ENCODE data around the gene MESD. TPM values are rescaled to one million over a fixed set of nuclear protein-coding genes. Genes with fewer than 3 reads are reported as not detected.

Gene MESD
- total RNA-seq, 1 donor from 2014 or later: 23.8 TPM

- H3K27ac Mint-ChIP-seq (ENCODE audit: unreplicated experiment): peak overlapping the region; percentile 10
- H3K27me3 Mint-ChIP-seq (ENCODE audit: low read depth): no peaks in the 10 kb centered on the region
- TF ChIP-seq CTCF (IDR thresholded peaks at IDR 0.05): peak; percentile 85
- H3K4me3 Mint-ChIP-seq (ENCODE audit: unreplicated experiment): no peak overlapping the region
- H3K4me1 Mint-ChIP-seq (ENCODE audit: low read depth): peaks cover 31% of the 10 kb centered on the region
- H3K9me3 Mint-ChIP-seq (ENCODE audit: low read depth): no peaks in the 10 kb centered on the region
- H3K36me3 Mint-ChIP-seq (ENCODE audit: low read depth): peaks cover 21% of the 10 kb centered on the region
- DNase-seq (ENCODE audit: low spot score): no peak
Observed at GRCh38 chr15:80977627-80978036, 12.0 kb downstream of the MESD start.

- DNase-seq (ENCODE audit: low spot score): no peak
- Mint-ChIP-seq H3K27me3 (ENCODE audit: low read depth) (no peaks in the 10 kb centered on the region), H3K27ac (ENCODE audit: unreplicated experiment) (no peak overlapping the region), H3K4me1 (ENCODE audit: low read depth) (peaks cover 31% of the 10 kb centered on the region), H3K9me3 (ENCODE audit: low read depth) (no peaks in the 10 kb centered on the region), H3K4me3 (ENCODE audit: unreplicated experiment) (no peak overlapping the region), H3K36me3 (ENCODE audit: low read depth) (peaks cover 19% of the 10 kb centered on the region)
- TF ChIP-seq CTCF (IDR thresholded peaks at IDR 0.05): no peak
Observed at GRCh38 chr15:80976851-80977250, 12.8 kb downstream of the MESD start.

DNA sequence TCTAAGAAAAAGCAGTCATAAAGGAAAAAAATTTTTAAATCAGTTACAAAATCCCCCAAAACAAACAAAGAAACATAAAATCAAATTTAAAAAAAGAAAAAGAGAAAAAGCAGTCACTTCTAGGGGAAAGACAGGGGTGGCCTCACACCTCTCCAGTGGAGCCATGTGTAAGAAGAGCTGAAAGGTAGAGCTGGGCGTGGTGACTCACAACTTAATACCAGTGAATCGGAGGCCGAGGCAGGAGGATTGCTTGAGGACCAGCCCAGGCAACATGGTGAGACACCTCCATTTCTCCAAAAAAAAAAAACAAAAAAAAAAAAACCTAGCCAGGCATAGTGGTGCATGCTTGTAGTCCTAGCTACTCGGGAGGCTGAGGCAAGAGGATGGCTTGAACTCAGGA, 14.7 kb downstream of the MESD start:
- no peak for DNase-seq (ENCODE audit: low spot score)
- H3K27ac Mint-ChIP-seq (ENCODE audit: unreplicated experiment): no peak overlapping the region
- no peak overlapping the region for H3K4me3 Mint-ChIP-seq (ENCODE audit: unreplicated experiment)
- no peaks in the 10 kb centered on the region for H3K27me3 Mint-ChIP-seq (ENCODE audit: low read depth)
- H3K4me1 Mint-ChIP-seq (ENCODE audit: low read depth): peaks cover 30% of the 10 kb centered on the region
- no peaks in the 10 kb centered on the region for H3K9me3 Mint-ChIP-seq (ENCODE audit: low read depth)
- H3K36me3 Mint-ChIP-seq (ENCODE audit: low read depth): peaks cover 17% of the 10 kb centered on the region
- TF ChIP-seq CTCF (IDR thresholded peaks at IDR 0.05): no peak

DNA sequence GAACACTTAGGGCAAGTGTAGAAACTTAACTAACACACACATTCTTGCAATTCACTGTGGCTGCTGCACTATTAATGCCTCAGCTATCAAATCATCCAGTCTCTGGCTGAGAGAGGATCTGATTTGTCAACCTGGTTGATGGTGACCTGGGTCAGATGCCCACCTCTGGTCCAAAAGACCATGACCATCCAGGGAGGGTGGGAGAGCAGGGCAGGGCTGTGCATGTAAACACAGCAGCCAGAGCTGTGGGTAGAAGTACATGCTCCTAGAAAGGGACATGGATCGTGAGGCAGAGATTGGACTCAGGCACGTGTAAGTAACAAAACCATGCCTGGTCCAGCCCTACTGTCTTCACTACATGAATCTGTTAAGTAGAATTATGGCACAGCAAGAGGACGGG, 17.3 kb downstream of the MESD start:
- Mint-ChIP-seq H3K4me3 (ENCODE audit: unreplicated experiment) (no peak overlapping the region), H3K27me3 (ENCODE audit: low read depth) (no peaks in the 10 kb centered on the region), H3K4me1 (ENCODE audit: low read depth) (peaks cover 17% of the 10 kb centered on the region), H3K36me3 (ENCODE audit: low read depth) (no peaks in the 10 kb centered on the region), H3K9me3 (ENCODE audit: low read depth) (no peaks in the 10 kb centered on the region), H3K27ac (ENCODE audit: unreplicated experiment) (no peak overlapping the region)
- no peak for DNase-seq (ENCODE audit: low spot score)
- no peak for TF ChIP-seq CTCF (IDR thresholded peaks at IDR 0.05)

- H3K4me3 Mint-ChIP-seq (ENCODE audit: unreplicated experiment): no peak overlapping the region
- no peaks in the 10 kb centered on the region for H3K36me3 Mint-ChIP-seq (ENCODE audit: low read depth)
- no peak for DNase-seq (ENCODE audit: low spot score)
- peaks cover 18% of the 10 kb centered on the region for H3K4me1 Mint-ChIP-seq (ENCODE audit: low read depth)
- H3K27ac Mint-ChIP-seq (ENCODE audit: unreplicated experiment): no peak overlapping the region
- no peak for TF ChIP-seq CTCF (IDR thresholded peaks at IDR 0.05)
- H3K27me3 Mint-ChIP-seq (ENCODE audit: low read depth): no peaks in the 10 kb centered on the region
- H3K9me3 Mint-ChIP-seq (ENCODE audit: low read depth): no peaks in the 10 kb centered on the region
Observed at GRCh38 chr15:80971143-80971542, 18.5 kb downstream of the MESD start.
